Measurements from ENCODE around the gene TPSAB1. TPM values are rescaled to one million over a fixed set of nuclear protein-coding genes. Genes with fewer than 3 reads are reported as not detected.

Gene TPSAB1
- total and polyA plus RNA-seq, 4 donors, result 10.1 to 129 (median 89.3) TPM; not detected in 1

DNA sequence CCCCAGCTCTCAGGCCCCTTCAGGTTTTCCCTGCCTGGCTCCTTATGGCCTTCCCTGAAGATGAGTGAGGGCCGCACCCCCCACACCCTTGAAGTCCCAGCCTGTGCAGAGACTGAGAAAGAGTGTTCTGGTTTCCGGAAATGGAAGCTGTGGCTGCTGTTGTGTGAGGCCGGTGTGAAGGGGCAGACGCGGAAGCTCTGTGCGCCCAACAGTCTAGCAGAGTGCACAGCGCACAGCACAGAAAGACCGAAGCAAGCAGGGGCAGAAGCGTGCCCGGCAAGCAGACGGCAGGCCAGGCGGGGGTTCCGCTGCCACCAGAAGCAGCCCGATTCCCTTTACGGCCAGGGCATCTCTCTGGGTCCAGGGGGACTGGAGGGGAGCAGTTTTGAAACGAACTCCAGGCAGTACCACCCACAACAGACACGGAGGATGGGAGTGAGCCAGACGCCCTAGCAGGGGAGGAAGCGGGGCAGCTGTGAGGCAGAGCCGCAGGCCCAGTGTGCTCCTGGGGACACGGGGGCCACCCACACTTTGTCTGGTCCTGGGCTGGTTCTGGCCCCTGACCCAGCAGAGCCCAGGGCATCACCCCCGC lies 32.2 kb upstream of the TPSAB1 start:
- Histone ChIP-seq H3K9me3 (ENCODE audit: control insufficient read depth in 4 of 4, insufficient read depth in 3 of 4, low read length in 3 of 4) (peaks cover 0 to 3% (median 0%) of the 10 kb centered on the region in 4 donors), H3K4me1 (ENCODE audit: control insufficient read depth in 5 of 5, insufficient read depth in 5 of 5, low read length in 5 of 5) (no peaks in the 10 kb centered on the region), H3K4me3 (no peak overlapping the region), H3K9ac (ENCODE audit: insufficient read depth in 1 of 2, low read length in 2 of 2) (no peak overlapping the region), H3K27me3 (ENCODE audit: control insufficient read depth in 3 of 3, insufficient read depth in 3 of 3, low read length in 2 of 3) (no peaks in the 10 kb centered on the region), H3K36me3 (ENCODE audit: control insufficient read depth in 4 of 4, insufficient read depth in 4 of 4, low read length in 4 of 4) (peaks cover 0 to 1% (median 0%) of the 10 kb centered on the region in 4 donors), H3K27ac (ENCODE audit: low read depth in 1 of 2, low read length in 1 of 2) (no peak overlapping the region)
- ATAC-seq (ENCODE audit: insufficient read depth, low FRiP score), result no peak
- WGBS, 2 donors, result 84% methylated on average over 22 of the region's 22 CpGs
- DNase-seq, result no peak
- TF ChIP-seq, protein P1, sequence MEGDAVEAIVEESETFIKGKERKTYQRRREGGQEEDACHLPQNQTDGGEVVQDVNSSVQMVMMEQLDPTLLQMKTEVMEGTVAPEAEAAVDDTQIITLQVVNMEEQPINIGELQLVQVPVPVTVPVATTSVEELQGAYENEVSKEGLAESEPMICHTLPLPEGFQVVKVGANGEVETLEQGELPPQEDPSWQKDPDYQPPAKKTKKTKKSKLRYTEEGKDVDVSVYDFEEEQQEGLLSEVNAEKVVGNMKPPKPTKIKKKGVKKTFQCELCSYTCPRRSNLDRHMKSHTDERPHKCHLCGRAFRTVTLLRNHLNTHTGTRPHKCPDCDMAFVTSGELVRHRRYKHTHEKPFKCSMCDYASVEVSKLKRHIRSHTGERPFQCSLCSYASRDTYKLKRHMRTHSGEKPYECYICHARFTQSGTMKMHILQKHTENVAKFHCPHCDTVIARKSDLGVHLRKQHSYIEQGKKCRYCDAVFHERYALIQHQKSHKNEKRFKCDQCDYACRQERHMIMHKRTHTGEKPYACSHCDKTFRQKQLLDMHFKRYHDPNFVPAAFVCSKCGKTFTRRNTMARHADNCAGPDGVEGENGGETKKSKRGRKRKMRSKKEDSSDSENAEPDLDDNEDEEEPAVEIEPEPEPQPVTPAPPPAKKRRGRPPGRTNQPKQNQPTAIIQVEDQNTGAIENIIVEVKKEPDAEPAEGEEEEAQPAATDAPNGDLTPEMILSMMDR (IDR thresholded peaks at IDR 0.05; ENCODE audit: control extremely low read depth, extremely low read depth), result no peak

DNA sequence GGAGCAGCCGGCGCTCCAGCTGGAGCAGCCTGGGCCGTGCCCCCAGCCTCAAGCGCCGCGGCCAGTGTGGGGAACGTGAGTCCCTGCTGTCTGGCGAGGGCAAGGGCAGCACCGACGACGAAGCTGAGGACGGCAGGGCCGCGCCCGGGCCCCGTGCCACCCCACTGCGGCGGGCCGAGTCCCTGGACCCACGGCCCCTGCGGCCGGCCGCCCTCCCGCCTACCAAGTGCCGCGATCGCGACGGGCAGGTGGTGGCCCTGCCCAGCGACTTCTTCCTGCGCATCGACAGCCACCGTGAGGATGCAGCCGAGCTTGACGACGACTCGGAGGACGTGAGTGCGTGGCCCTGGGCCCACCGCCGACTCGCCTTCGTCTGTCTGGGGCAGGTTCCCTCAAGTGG lies 31.4 kb upstream of the TPSAB1 start:
- Histone ChIP-seq H3K27me3 (ENCODE audit: control insufficient read depth in 3 of 3, insufficient read depth in 3 of 3, low read length in 2 of 3) (no peaks in the 10 kb centered on the region), H3K9ac (ENCODE audit: insufficient read depth in 1 of 2, low read length in 2 of 2) (no peak overlapping the region), H3K4me1 (ENCODE audit: control insufficient read depth in 5 of 5, insufficient read depth in 5 of 5, low read length in 5 of 5) (no peaks in the 10 kb centered on the region), H3K36me3 (ENCODE audit: control insufficient read depth in 4 of 4, insufficient read depth in 4 of 4, low read length in 4 of 4) (peaks cover 0 to 1% (median 0%) of the 10 kb centered on the region in 4 donors), H3K9me3 (ENCODE audit: control insufficient read depth in 4 of 4, insufficient read depth in 3 of 4, low read length in 3 of 4) (peaks cover 0 to 3% (median 0%) of the 10 kb centered on the region in 4 donors), H3K27ac (ENCODE audit: low read depth in 1 of 2, low read length in 1 of 2) (no peak overlapping the region), H3K4me3 (no peak overlapping the region)
- DNase-seq (no peak), ATAC-seq (ENCODE audit: insufficient read depth, low FRiP score) (no peak)
- TF ChIP-seq, protein P1 (IDR thresholded peaks at IDR 0.05; ENCODE audit: control extremely low read depth, extremely low read depth), result no peak
- 92 to 94% methylated on average over 43 of the region's 43 CpGs for WGBS, 2 donors

DNA sequence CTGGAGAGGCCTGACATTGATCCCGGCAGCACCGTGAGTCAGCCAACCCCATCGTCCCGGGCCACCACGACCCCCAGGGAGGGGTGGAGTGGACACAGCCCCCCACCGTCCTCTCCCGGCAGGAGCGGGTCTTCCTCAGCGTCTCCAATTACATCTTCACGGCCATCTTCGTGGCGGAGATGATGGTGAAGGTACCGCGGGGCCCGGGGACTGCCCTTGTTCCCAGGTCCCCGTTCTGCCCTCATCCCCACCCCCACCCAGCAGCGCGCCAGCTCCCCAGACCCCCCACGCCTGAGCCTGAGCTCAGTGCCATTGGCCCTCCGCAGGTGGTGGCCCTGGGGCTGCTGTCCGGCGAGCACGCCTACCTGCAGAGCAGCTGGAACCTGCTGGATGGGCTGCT lies 30.0 kb upstream of the TPSAB1 start:
- H3K4me3 ChIP-seq, result no peak overlapping the region
- 85 to 94% methylated on average over 23 of the region's 23 CpGs for WGBS, 2 donors
- no peak overlapping the region for H3K9ac ChIP-seq (ENCODE audit: insufficient read depth in 1 of 2, low read length in 2 of 2)
- H3K27me3 ChIP-seq (ENCODE audit: control insufficient read depth in 3 of 3, insufficient read depth in 3 of 3, low read length in 2 of 3), result no peaks in the 10 kb centered on the region
- TF ChIP-seq, protein P1 (IDR thresholded peaks at IDR 0.05; ENCODE audit: control extremely low read depth, extremely low read depth), result no peak
- peaks cover 0 to 1% (median 0%) of the 10 kb centered on the region in 4 donors for H3K36me3 ChIP-seq (ENCODE audit: control insufficient read depth in 4 of 4, insufficient read depth in 4 of 4, low read length in 4 of 4)
- ATAC-seq (ENCODE audit: insufficient read depth, low FRiP score) (no peak), DNase-seq (no peak)
- no peaks in the 10 kb centered on the region for H3K9me3 ChIP-seq (ENCODE audit: control insufficient read depth in 4 of 4, insufficient read depth in 3 of 4, low read length in 3 of 4)
- H3K4me1 ChIP-seq (ENCODE audit: control insufficient read depth in 5 of 5, insufficient read depth in 5 of 5, low read length in 5 of 5), result no peaks in the 10 kb centered on the region
- H3K27ac ChIP-seq (ENCODE audit: low read depth in 1 of 2, low read length in 1 of 2), result no peak overlapping the region
